Fibroblast of lung (primary cell): ENCODE results near the gene TENM4. TPM values are rescaled to one million over a fixed set of nuclear protein-coding genes. Genes with fewer than 3 reads are reported as not detected.

Experiments used
- DNase-seq, 2 donors: peaks; one replicate each; pipeline versions ENCODE4 v3.0.0 to v3.0.0-alpha.2; 2010; ENCODE audit warnings: low read depth in 2 of 2
- H2AFZ ChIP-seq: 2 replicates; pipeline ENCODE4 v1.5.1; 2012; ENCODE audit warnings: low read length, control low read depth, inconsistent platforms
- H3K27ac ChIP-seq: 2 replicates; pipeline ENCODE4 v1.5.1; 2011; ENCODE audit warnings: low read length, control low read depth; ENCODE audit not compliant: insufficient read depth
- H3K27me3 ChIP-seq: 2 replicates; pipeline ENCODE4 v1.5.1; 2011; ENCODE audit warnings: mild to moderate bottlenecking, low read length; ENCODE audit not compliant: control insufficient read depth, insufficient read depth
- H3K36me3 ChIP-seq: 2 replicates; pipeline ENCODE4 v1.5.1; 2011; ENCODE audit warnings: low read length; ENCODE audit not compliant: control insufficient read depth, insufficient read depth
- H3K4me1 ChIP-seq: 2 replicates; pipeline ENCODE4 v1.5.1; 2011; ENCODE audit warnings: low read length; ENCODE audit not compliant: control insufficient read depth, insufficient read depth; ENCODE audit errors: extremely low read depth
- H3K4me2 ChIP-seq: 2 replicates; pipeline ENCODE4 v1.5.1; 2011; ENCODE audit warnings: low read length, control low read depth; ENCODE audit not compliant: insufficient read depth; ENCODE audit errors: extremely low read depth
- H3K4me3 ChIP-seq, 4 experiments: fragments of 200-600 bp in 1 of 4; sonication (generic) in 1 of 4; replicated peaks in 1 of 4; 2 replicates each; pipeline ENCODE4 v1.5.1; 2011 to 2016; ENCODE audit warnings: low read length in 4 of 4, low read depth in 3 of 4, mild to moderate bottlenecking in 3 of 4, control low read depth in 2 of 4, inconsistent platforms in 1 of 4, mixed read lengths in 1 of 4; ENCODE audit not compliant: insufficient read depth in 1 of 4; ENCODE audit errors: control extremely low read depth in 1 of 4
- H3K79me2 ChIP-seq: 2 replicates; pipeline ENCODE4 v1.5.1; 2012; ENCODE audit warnings: mild to moderate bottlenecking, low read length, inconsistent platforms; ENCODE audit not compliant: control insufficient read depth, insufficient read depth
- H3K9ac ChIP-seq: 2 replicates; pipeline ENCODE4 v1.5.1; 2011; ENCODE audit warnings: mild to moderate bottlenecking, low read length, control low read depth; ENCODE audit not compliant: insufficient read depth
- H3K9me3 ChIP-seq: 2 replicates; pipeline ENCODE4 v1.5.1; 2012; ENCODE audit warnings: low read depth, low read length; ENCODE audit not compliant: control insufficient read depth, insufficient read depth
- H4K20me1 ChIP-seq: 2 replicates; pipeline ENCODE4 v1.5.1; 2011; ENCODE audit warnings: low read length; ENCODE audit not compliant: control insufficient read depth, insufficient read depth; ENCODE audit errors: extremely low read depth
- CTCF ChIP-seq, 2 donors: IDR thresholded peaks in 1 of 2; conservative IDR thresholded peaks in 1 of 2; 1 replicate in 1 of 2; 2 replicates in 1 of 2; pipeline ENCODE4 v1.5.1; 2011 to 2012; ENCODE audit warnings: low read length in 2 of 2, control low read depth in 1 of 2, inconsistent platforms in 1 of 2, low read depth in 1 of 2, mild to moderate bottlenecking in 1 of 2
- EZH2 ChIP-seq: IDR thresholded peaks from 2 replicates; pipeline ENCODE4 v1.5.1; 2012; ENCODE audit warnings: low read length, control low read depth, mild to moderate bottlenecking; ENCODE audit errors: missing control alignments
- polyA plus RNA-seq, 2 donors: library from polyadenylated mRNA; depleted of rRNA in 1 of 2; stranded (reverse) in 1 of 2; unstranded in 1 of 2; fragments of >200 nt; gene quantifications; 2 replicates each; pipeline ENCODE4 v1.2.1, GENCODE V29; 2011 to 2012; ENCODE audit warnings: missing spikeins in 1 of 2
- total RNA-seq: library from RNA; depleted of rRNA; stranded (reverse); fragments of >200 nt; gene quantifications from 2 replicates; pipeline ENCODE4 v1.2.1, GENCODE V29; 2014

The TENM4 gene
- total and polyA plus RNA-seq, 2 donors (not counting 1 experiment from before 2014, with no cell fraction given) = 4.6 to 48.4 TPM

DNA sequence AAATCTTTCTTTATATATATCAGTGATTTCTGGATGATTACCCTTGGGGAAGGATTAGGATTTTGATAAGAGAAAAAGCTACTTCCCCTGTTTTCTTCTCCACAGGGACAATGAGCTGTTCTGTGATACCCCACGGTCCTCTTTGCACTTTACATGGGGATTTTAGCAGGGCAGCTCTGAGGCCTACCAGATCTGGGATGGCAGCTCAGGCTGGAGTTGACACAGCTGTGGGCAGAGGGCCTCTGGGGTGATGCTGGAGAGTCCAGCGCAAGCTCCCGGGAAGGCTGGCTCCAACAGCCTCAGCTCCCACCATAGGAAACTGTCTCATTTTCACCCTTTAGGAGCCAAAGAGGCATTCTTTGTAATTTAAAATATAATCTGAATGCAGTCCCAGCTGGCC, 482.4 kb downstream of the TENM4 start:
- Histone ChIP-seq H3K9me3 (no peaks in the 10 kb centered on the region), H4K20me1 (no peaks in the 10 kb centered on the region), H3K27me3 (no peaks in the 10 kb centered on the region), H3K36me3 (no peaks in the 10 kb centered on the region), H3K9ac (no peak overlapping the region), H2AFZ (no peak overlapping the region), H3K79me2 (no peaks in the 10 kb centered on the region), H3K4me2 (no peak overlapping the region), H3K4me1 (peaks cover 3% of the 10 kb centered on the region), H3K27ac (no peak overlapping the region), H3K4me3 (no peak overlapping the region)
- TF ChIP-seq EZH2 (no peak), CTCF (conservative IDR thresholded peaks at IDR 0.05 in 1 of 2, IDR thresholded peaks at IDR 0.05 in 1 of 2; ENCODE audit: low read depth in 1 of 2, low read length in 2 of 2) (no peak)
- no peak for DNase-seq

- Histone ChIP-seq H3K9ac (no peak overlapping the region), H2AFZ (no peak overlapping the region), H3K4me3 (no peak overlapping the region), H3K27ac (peak overlapping the region; percentile 40), H3K27me3 (no peaks in the 10 kb centered on the region), H3K4me2 (no peak overlapping the region), H3K36me3 (no peaks in the 10 kb centered on the region), H3K4me1 (peaks cover 3% of the 10 kb centered on the region), H3K79me2 (no peaks in the 10 kb centered on the region), H4K20me1 (no peaks in the 10 kb centered on the region), H3K9me3 (no peaks in the 10 kb centered on the region)
- no peak for TF ChIP-seq EZH2
- no peak for TF ChIP-seq CTCF (conservative IDR thresholded peaks at IDR 0.05 in 1 of 2, IDR thresholded peaks at IDR 0.05 in 1 of 2; ENCODE audit: low read depth in 1 of 2, low read length in 2 of 2)
- peak; percentile 44 to 68 for DNase-seq
These were observed 483.2 kb downstream of the TENM4 start for GRCh38 chr11:78957476-78958245.

GRCh38 chr11:78954696-78955095, 486.1 kb downstream of the TENM4 start:
- no peak for TF ChIP-seq CTCF (conservative IDR thresholded peaks at IDR 0.05 in 1 of 2, IDR thresholded peaks at IDR 0.05 in 1 of 2; ENCODE audit: low read depth in 1 of 2, low read length in 2 of 2)
- TF ChIP-seq EZH2 = no peak
- no peaks in the 10 kb centered on the region for H3K36me3 ChIP-seq
- H3K27me3 ChIP-seq = no peaks in the 10 kb centered on the region
- H3K9ac ChIP-seq = no peak overlapping the region
- H3K27ac ChIP-seq = no peak overlapping the region
- H4K20me1 ChIP-seq = no peaks in the 10 kb centered on the region
- no peak overlapping the region for H2AFZ ChIP-seq
- H3K4me1 ChIP-seq = peaks cover 3% of the 10 kb centered on the region
- no peak overlapping the region for H3K4me2 ChIP-seq
- no peaks in the 10 kb centered on the region for H3K79me2 ChIP-seq
- no peak for DNase-seq
- no peaks in the 10 kb centered on the region for H3K9me3 ChIP-seq
- no peak overlapping the region for H3K4me3 ChIP-seq
